Endothelial cell of umbilical vein (primary cell): Measurements from ENCODE around the gene KLHL36. TPM values are rescaled to one million over a fixed set of nuclear protein-coding genes. Genes with fewer than 3 reads are reported as not detected.

Source experiments
- BruUV-seq: library from RNA; stranded (reverse); fragments of 400-500 nt; replicated peaks from 2 replicates; lab custom pipeline; 2021; lab: Mats Ljungman, UMichigan
- CTCF ChIA-PET: fragments of 300-600, 350-600 bp; sonication (Branson Sonifier 250); formaldehyde crosslinking; loops from one replicate; lab custom pipeline; 2021; ENCODE audit warnings: antibody characterized with exemption, inconsistent platforms; lab: Charles Lee
- POLR2A ChIA-PET: fragments of 300-600, 350-600 bp; sonication (Branson Sonifier 250); formaldehyde crosslinking; loops from one replicate; lab custom pipeline; 2021; ENCODE audit warnings: antibody characterized with exemption, inconsistent platforms; lab: Charles Lee
- DNase-seq: peaks from one replicate; pipeline ENCODE4 v3.0.0-alpha.2; 2011; ENCODE audit warnings: low read depth, low spot score
- FAIRE-seq: peaks from 2 replicates; lab custom pipeline; 2011; peaks lifted over from hg19 to GRCh38; lab: Jason Lieb, UNC
- H2AFZ ChIP-seq: 2 replicates; pipeline ENCODE4 v1.6.0; 2012; ENCODE audit warnings: low read depth, low read length, control low read depth, inconsistent platforms
- H3K27ac ChIP-seq: 2 replicates; pipeline ENCODE4 v1.5.1; 2011; ENCODE audit warnings: low read depth, mild to moderate bottlenecking, control low read depth, low read length, moderate library complexity; ENCODE audit not compliant: insufficient read depth
- H3K27me3 ChIP-seq, 2 experiments: 2 replicates each; pipeline versions ENCODE4 v1.6.0 to v1.6.1; 2011; ENCODE audit warnings: low read length in 2 of 2, mixed read lengths in 1 of 2; ENCODE audit not compliant: control insufficient read depth in 2 of 2, insufficient read depth in 2 of 2
- H3K36me3 ChIP-seq, 2 experiments: 2 replicates in 1 of 2; 3 replicates in 1 of 2; pipeline ENCODE4 v1.5.1; 2011; ENCODE audit warnings: low read length in 2 of 2, mild to moderate bottlenecking in 1 of 2, moderate library complexity in 1 of 2; ENCODE audit not compliant: control insufficient read depth in 2 of 2, insufficient read depth in 2 of 2; ENCODE audit errors: extremely low read depth in 1 of 2
- H3K4me1 ChIP-seq: 3 replicates; pipeline ENCODE4 v1.5.1; 2011; ENCODE audit warnings: mild to moderate bottlenecking, low read length; ENCODE audit not compliant: control insufficient read depth, insufficient read depth; ENCODE audit errors: extremely low read depth
- H3K4me2 ChIP-seq: 2 replicates; pipeline ENCODE4 v1.6.1; 2011; ENCODE audit warnings: low read length, control low read depth, mixed read lengths; ENCODE audit not compliant: insufficient read depth
- H3K4me3 ChIP-seq, 3 experiments: fragments of 200-600 bp in 1 of 3; sonication (generic), shearing (Covaris generic) in 1 of 3; replicated peaks in 1 of 3; 2 replicates each; pipeline ENCODE4 v1.5.1; 2011 to 2016; ENCODE audit warnings: control low read depth in 3 of 3, low read length in 3 of 3, mild to moderate bottlenecking in 2 of 3, inconsistent platforms in 1 of 3, low read depth in 1 of 3, moderate library complexity in 1 of 3; ENCODE audit not compliant: insufficient read depth in 1 of 3
- H3K79me2 ChIP-seq: 2 replicates; pipeline ENCODE4 v1.6.0; 2012; ENCODE audit warnings: low read length, inconsistent platforms; ENCODE audit not compliant: control insufficient read depth, insufficient read depth
- H3K9ac ChIP-seq: replicated peaks from 2 replicates; pipeline ENCODE3; 2011; ENCODE audit warnings: low read length, control low read depth; ENCODE audit not compliant: insufficient read depth; ENCODE audit errors: extremely low read depth
- H3K9me1 ChIP-seq: replicated peaks from 3 replicates; pipeline ENCODE4 v1.6.0; 2011; ENCODE audit warnings: mild to moderate bottlenecking, low read length; ENCODE audit not compliant: control insufficient read depth, insufficient read depth; ENCODE audit errors: extremely low read depth
- H3K9me3 ChIP-seq: replicated peaks from 2 replicates; pipeline ENCODE4 v1.5.1; 2012; ENCODE audit warnings: low read length, inconsistent platforms; ENCODE audit not compliant: control insufficient read depth, insufficient read depth
- H4K20me1 ChIP-seq: replicated peaks from 2 replicates; pipeline ENCODE3; 2011; ENCODE audit warnings: mild to moderate bottlenecking, low read length; ENCODE audit not compliant: control insufficient read depth, insufficient read depth; ENCODE audit errors: extremely low read depth
- EZH2 ChIP-seq: IDR thresholded peaks from 2 replicates; pipeline ENCODE4 v1.6.1; 2012; ENCODE audit warnings: borderline replicate concordance, low read depth, mild to moderate bottlenecking, moderate library complexity, low read length, inconsistent platforms; ENCODE audit not compliant: severe bottlenecking
- FOS ChIP-seq: IDR thresholded peaks from 2 replicates; pipeline ENCODE4 v1.6.1; 2011; ENCODE audit warnings: mild to moderate bottlenecking, low read length, moderate library complexity, borderline replicate concordance; ENCODE audit not compliant: insufficient read depth
- GATA2 ChIP-seq: IDR thresholded peaks from 2 replicates; pipeline ENCODE4 v1.7.0; 2011; ENCODE audit warnings: low read depth, mild to moderate bottlenecking, moderate library complexity, mixed read lengths, low read length; ENCODE audit not compliant: insufficient read length, insufficient read depth
- JUN ChIP-seq: IDR thresholded peaks from 2 replicates; pipeline ENCODE4 v1.6.1; 2011; ENCODE audit warnings: borderline replicate concordance, low read depth; ENCODE audit not compliant: insufficient read length, insufficient read depth
- MYC ChIP-seq: IDR thresholded peaks from one replicate; pipeline ENCODE4 v1.6.1; 2011; ENCODE audit warnings: mild to moderate bottlenecking, low read depth, low read length
- POLR2A ChIP-seq: IDR thresholded peaks from 2 replicates; pipeline ENCODE4 v1.6.1; 2012; ENCODE audit warnings: low read depth, mild to moderate bottlenecking, control low read depth, low read length
- POLR2AphosphoS5 ChIP-seq: IDR thresholded peaks from 2 replicates; pipeline ENCODE4 v1.6.1; 2012; ENCODE audit warnings: low read depth, mild to moderate bottlenecking, control low read depth, low read length, moderate library complexity; ENCODE audit not compliant: insufficient read depth
- dilution Hi-C: fragments of 300-500 bp; cut with MboI; formaldehyde crosslinking; loops from one replicate; pipeline ENCODE4 v1.15.0; 2019; ENCODE audit warnings: low sequenced_read_pairs; ENCODE audit not compliant: extremely low pct_ligation_motif_present
- intact Hi-C: fragments of 100-400 bp; cut with micrococcal nuclease; formaldehyde crosslinking; loops from one replicate; pipeline ENCODE4 v1.10.0; 2022
- polyA plus RNA-seq, 4 experiments: library from polyadenylated mRNA; depleted of rRNA in 3 of 4; stranded (reverse) in 3 of 4; unstranded in 1 of 4; fragments of >200 nt; gene quantifications; 2 replicates each; pipeline versions ENCODE4 v1.2.1 to v1.2.3, GENCODE V29; 2011 to 2012; ENCODE audit warnings: missing spikeins in 1 of 4
- total RNA-seq: library from RNA; stranded (reverse); gene quantifications from 2 replicates; pipeline ENCODE4 v1.2.3, GENCODE V29; 2021
- TF ChIP-seq, protein P1 (sequence below): IDR thresholded peaks from 2 replicates; pipeline ENCODE4 v1.6.1; 2011; ENCODE audit not compliant: insufficient read depth, insufficient read length
- TF ChIP-seq, protein P2 (sequence below), 2 donors: IDR thresholded peaks; 1 replicate in 1 of 2; 2 replicates in 1 of 2; pipeline ENCODE4 v1.5.1; 2011; ENCODE audit warnings: low read length in 2 of 2, mild to moderate bottlenecking in 2 of 2, moderate library complexity in 2 of 2, control low read depth in 1 of 2, inconsistent platforms in 1 of 2, low read depth in 1 of 2; ENCODE audit not compliant: insufficient read depth in 1 of 2; ENCODE audit errors: extremely low read depth in 1 of 2

KLHL36 gene
- total and polyA plus RNA-seq, 2 donors (not counting 3 experiments of a cell fraction or from before 2014, with no cell fraction given) = 31.3 to 38.8 TPM

- Histone ChIP-seq H3K79me2 (peaks cover 81% of the 10 kb centered on the region), H3K36me3 (peaks cover 0 to 5% of the 10 kb centered on the region in 2 experiments), H3K27ac (no peak overlapping the region), H3K4me2 (no peak overlapping the region), H3K27me3 (no peaks in the 10 kb centered on the region), H3K4me1 (peaks cover 16% of the 10 kb centered on the region), H3K4me3 (no peak overlapping the region), H3K9me3 (no peaks in the 10 kb centered on the region), H3K9me1 (no peaks in the 10 kb centered on the region), H2AFZ (no peak overlapping the region), H3K9ac (no peak overlapping the region), H4K20me1 (no peaks in the 10 kb centered on the region)
- TF ChIP-seq MYC (no peak), POLR2AphosphoS5 (no peak), POLR2A (no peak), JUN (no peak), GATA2 (no peak), EZH2 (no peak), FOS (no peak)
- TF ChIP-seq, protein P1, sequence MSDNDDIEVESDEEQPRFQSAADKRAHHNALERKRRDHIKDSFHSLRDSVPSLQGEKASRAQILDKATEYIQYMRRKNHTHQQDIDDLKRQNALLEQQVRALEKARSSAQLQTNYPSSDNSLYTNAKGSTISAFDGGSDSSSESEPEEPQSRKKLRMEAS = no peak
- TF ChIP-seq, protein P2, sequence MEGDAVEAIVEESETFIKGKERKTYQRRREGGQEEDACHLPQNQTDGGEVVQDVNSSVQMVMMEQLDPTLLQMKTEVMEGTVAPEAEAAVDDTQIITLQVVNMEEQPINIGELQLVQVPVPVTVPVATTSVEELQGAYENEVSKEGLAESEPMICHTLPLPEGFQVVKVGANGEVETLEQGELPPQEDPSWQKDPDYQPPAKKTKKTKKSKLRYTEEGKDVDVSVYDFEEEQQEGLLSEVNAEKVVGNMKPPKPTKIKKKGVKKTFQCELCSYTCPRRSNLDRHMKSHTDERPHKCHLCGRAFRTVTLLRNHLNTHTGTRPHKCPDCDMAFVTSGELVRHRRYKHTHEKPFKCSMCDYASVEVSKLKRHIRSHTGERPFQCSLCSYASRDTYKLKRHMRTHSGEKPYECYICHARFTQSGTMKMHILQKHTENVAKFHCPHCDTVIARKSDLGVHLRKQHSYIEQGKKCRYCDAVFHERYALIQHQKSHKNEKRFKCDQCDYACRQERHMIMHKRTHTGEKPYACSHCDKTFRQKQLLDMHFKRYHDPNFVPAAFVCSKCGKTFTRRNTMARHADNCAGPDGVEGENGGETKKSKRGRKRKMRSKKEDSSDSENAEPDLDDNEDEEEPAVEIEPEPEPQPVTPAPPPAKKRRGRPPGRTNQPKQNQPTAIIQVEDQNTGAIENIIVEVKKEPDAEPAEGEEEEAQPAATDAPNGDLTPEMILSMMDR (IDR thresholded peaks at IDR 0.05; ENCODE audit: extremely low read depth in 1 of 2, insufficient read depth in 1 of 2, low read depth in 1 of 2, low read length in 2 of 2) = no peak
- intact Hi-C loops = no loop called here
- CTCF ChIA-PET = interaction anchor here (0.8 kb wide), 1 partner anchor 100 kb away, joined by 3 read pairs; no protein-coding TSS in a partner anchor
- POLR2A ChIA-PET = no interaction called here
- dilution Hi-C loops = loop anchor here (25.0 kb wide), 1 partner anchor 99 kb away; the partner anchor contains the start of gene MEAK7
- BruUV-seq = no TSS peak
- FAIRE-seq (no peak), DNase-seq (no peak)
Measured at GRCh38 chr16:84611041-84611440, 37.3 kb upstream of the KLHL36 start.
